Astrocyte (in vitro differentiated cells and primary cell): ENCODE results near the gene CDK2.

Experiments used
- CTCF ChIP-seq: IDR thresholded peaks from 2 replicates; pipeline ENCODE4 v1.5.1; 2011; ENCODE audit warnings: low read depth, mild to moderate bottlenecking, inconsistent platforms, low read length, moderate library complexity; ENCODE audit not compliant: insufficient read depth
- EZH2 ChIP-seq: IDR thresholded peaks from 2 replicates; pipeline ENCODE4 v1.6.1; 2012; ENCODE audit warnings: mild to moderate bottlenecking, low read length, inconsistent platforms; ENCODE audit not compliant: insufficient read depth

DNA sequence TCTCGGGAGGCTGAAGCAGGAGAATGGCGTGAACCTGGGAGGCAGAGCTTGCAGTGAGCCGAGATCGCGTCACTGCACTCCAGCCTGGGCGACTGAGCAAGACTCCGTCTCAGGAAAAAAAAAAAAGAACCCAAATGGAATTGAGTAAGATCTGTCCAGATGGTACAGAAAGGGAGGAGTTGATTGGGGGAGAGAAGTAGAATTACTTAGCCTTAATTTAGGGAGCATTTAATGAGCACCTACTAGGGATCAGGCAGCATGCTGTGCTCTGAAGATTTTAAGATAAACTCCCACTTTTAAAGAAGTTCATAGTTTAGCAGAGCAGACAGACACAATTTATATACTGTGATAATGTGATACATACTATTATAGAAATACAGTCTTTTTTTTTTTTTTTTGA, 11.8 kb downstream of the CDK2 start:
- no peak for TF ChIP-seq CTCF
- TF ChIP-seq EZH2 = no peak
